ENCODE measurements around the gene PRRC2B. TPM values are rescaled to one million over a fixed set of nuclear protein-coding genes. Genes with fewer than 3 reads are reported as not detected.

The PRRC2B gene
- total and polyA plus RNA-seq, 7 donors = 10.8 to 98.6 (median 65.3) TPM

DNA sequence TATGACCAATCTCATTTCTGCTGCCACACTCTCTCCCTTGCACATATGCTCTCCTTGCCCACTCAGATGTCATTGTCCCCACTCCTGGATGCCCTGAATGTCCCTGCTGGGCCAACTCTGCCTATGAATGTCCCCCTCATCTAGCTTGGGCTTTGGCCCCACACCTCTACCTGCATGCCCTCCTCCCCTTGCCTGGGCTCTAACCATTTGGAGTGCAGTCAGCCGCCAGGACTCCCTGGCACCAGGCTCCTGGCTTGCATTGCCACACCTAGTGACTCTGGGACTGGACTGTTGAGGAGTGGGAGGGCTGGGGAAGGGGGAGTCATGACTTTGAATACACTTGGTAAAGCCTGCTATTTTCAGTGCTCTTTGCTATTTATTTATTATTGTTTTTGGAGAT, 67.3 kb downstream of the PRRC2B start:
- peaks cover 56 to 98% (median 74%) of the 10 kb centered on the region in 4 donors for H3K36me3 ChIP-seq
- WGBS, 2 donors = 96 to 97% methylated on average over 1 of the region's 1 CpG
- TF ChIP-seq POLR2A (IDR thresholded peaks at IDR 0.05) (no peak), EP300 (IDR thresholded peaks at IDR 0.05) (no peak), POLR2AphosphoS5 (IDR thresholded peaks at IDR 0.05) (no peak)
- TF ChIP-seq, protein P1, sequence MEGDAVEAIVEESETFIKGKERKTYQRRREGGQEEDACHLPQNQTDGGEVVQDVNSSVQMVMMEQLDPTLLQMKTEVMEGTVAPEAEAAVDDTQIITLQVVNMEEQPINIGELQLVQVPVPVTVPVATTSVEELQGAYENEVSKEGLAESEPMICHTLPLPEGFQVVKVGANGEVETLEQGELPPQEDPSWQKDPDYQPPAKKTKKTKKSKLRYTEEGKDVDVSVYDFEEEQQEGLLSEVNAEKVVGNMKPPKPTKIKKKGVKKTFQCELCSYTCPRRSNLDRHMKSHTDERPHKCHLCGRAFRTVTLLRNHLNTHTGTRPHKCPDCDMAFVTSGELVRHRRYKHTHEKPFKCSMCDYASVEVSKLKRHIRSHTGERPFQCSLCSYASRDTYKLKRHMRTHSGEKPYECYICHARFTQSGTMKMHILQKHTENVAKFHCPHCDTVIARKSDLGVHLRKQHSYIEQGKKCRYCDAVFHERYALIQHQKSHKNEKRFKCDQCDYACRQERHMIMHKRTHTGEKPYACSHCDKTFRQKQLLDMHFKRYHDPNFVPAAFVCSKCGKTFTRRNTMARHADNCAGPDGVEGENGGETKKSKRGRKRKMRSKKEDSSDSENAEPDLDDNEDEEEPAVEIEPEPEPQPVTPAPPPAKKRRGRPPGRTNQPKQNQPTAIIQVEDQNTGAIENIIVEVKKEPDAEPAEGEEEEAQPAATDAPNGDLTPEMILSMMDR (IDR thresholded peaks at IDR 0.05) = no peak
- H3K9me3 ChIP-seq = no peaks in the 10 kb centered on the region
- intact Hi-C loops (cut with DNase I) = no loop called here
- no peaks in the 10 kb centered on the region for H3K4me1 ChIP-seq
- no peak overlapping the region for H3K4me3 ChIP-seq
- DNase-seq = no peak
- H3K27me3 ChIP-seq = no peaks in the 10 kb centered on the region
- H3K27ac ChIP-seq = no peak overlapping the region

DNA sequence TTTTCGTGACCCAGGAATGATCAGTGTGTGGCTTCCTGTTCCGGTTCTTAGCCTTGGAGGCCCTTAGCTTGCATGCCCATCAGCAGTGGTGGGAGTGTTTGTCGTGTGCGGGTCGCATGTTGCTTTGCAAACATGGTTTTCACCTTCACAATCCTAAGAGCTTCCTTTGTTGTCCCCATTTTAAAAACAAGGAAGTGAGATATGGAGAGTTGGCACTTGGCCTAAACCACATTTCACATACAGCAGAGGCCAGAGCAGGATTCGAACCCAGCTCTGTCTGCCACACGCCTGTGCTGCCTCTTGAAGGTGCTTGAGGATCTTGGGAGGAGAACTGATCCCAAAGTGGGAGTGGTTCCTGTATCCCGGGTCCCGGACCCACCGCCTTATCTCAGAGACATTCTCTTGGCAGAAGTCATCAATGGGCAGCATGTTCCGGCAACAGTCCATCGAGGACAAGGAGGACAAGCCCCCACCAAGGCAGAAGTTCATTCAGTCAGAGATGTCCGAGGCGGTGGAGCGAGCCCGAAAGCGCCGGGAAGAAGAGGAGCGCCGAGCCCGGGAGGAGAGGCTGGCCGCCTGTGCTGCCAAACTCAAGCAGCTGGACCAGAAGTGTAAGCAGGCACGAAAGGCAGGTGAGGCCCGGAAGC, 70.6 kb downstream of the PRRC2B start:
- Histone ChIP-seq H3K27me3 (no peaks in the 10 kb centered on the region), H3K4me1 (no peaks in the 10 kb centered on the region), H3K9me3 (no peaks in the 10 kb centered on the region), H3K27ac (no peak overlapping the region), H3K4me3 (no peak overlapping the region), H3K36me3 (peaks cover 45 to 98% (median 72%) of the 10 kb centered on the region in 4 donors)
- 86 to 89% methylated on average over 24 of the region's 24 CpGs for WGBS, 2 donors
- DNase-seq = peak; percentile 59
- intact Hi-C loops (cut with DNase I) = no loop called here
- TF ChIP-seq EP300 (IDR thresholded peaks at IDR 0.05) (no peak), POLR2AphosphoS5 (IDR thresholded peaks at IDR 0.05) (no peak), POLR2A (IDR thresholded peaks at IDR 0.05) (no peak)
- TF ChIP-seq, protein P1 (IDR thresholded peaks at IDR 0.05) = no peak

DNA sequence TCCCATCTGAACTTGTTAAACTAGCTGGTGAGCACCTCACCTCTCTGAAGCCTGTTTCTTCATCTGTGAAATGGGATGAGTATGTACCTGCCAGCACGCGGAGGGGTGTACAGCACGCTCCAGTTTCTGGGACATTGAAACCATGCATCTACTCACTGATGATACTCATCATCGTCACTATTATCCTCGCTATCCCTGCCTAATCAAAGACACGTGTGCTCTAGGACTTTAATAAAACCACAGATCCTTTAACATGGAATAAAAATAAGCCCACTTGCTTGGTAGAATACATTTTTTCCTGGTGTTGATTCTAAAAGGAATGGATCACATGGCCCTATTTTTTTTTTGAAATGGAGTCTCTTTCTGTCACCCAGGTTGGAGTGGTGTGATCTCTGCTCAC, 71.5 kb downstream of the PRRC2B start:
- peaks cover 45 to 98% (median 72%) of the 10 kb centered on the region in 4 donors for H3K36me3 ChIP-seq
- DNase-seq = no peak
- TF ChIP-seq, protein P1 (IDR thresholded peaks at IDR 0.05) = no peak
- TF ChIP-seq POLR2AphosphoS5 (IDR thresholded peaks at IDR 0.05) (no peak), POLR2A (IDR thresholded peaks at IDR 0.05) (no peak), EP300 (IDR thresholded peaks at IDR 0.05) (no peak)

DNA sequence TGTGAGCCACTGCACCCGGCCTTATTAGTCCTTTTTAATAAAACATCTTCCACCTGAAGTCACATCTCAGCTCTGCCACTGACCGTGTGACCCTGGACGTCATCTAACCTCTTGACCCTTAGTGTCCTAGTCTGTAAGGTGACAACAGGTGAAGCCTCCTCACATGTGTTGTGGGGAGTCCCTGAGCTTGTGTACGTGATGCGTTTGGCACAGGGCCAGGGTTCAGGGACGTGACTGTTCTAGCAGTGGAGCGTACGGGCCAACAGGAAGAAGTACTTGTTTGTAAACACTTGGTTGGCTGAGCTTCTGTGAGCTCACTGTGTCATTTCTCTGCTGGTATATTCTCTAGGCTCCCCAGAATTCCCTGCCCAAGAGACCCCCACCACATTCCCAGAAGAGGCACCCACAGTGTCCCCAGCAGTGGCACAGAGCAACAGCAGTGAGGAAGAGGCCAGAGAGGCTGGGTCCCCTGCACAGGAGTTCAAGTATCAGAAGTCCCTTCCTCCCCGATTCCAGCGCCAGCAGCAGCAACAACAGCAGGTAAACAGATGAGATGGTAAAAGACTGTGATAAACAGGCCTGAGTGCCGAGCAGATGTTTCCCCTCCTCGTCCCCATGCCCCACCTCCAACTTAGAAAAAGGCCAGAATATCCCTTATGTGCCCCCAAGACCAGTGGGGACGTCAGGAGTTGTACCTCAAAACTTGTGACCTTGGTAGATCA, 73.5 kb downstream of the PRRC2B start:
- Histone ChIP-seq H3K36me3 (peaks cover 35 to 98% (median 74%) of the 10 kb centered on the region in 4 donors), H3K27me3 (no peaks in the 10 kb centered on the region), H3K9me3 (no peaks in the 10 kb centered on the region), H3K27ac (no peak overlapping the region), H3K4me1 (no peaks in the 10 kb centered on the region), H3K4me3 (no peak overlapping the region)
- WGBS, 2 donors = 78 to 80% methylated on average over 13 of the region's 13 CpGs
- intact Hi-C loops (cut with DNase I) = no loop called here
- DNase-seq = peak; percentile 66
- TF ChIP-seq POLR2AphosphoS5 (IDR thresholded peaks at IDR 0.05) (peak in 2 of 4 donors; percentile 34 to 35), EP300 (IDR thresholded peaks at IDR 0.05) (no peak), POLR2A (IDR thresholded peaks at IDR 0.05) (no peak)
- TF ChIP-seq, protein P1 (IDR thresholded peaks at IDR 0.05) = no peak

More for the DNA sequence above, 71.5 kb downstream of the PRRC2B start:
- no peak overlapping the region for H3K4me3 ChIP-seq
- H3K9me3 ChIP-seq = no peaks in the 10 kb centered on the region
- H3K27me3 ChIP-seq = no peaks in the 10 kb centered on the region
- intact Hi-C loops (cut with DNase I) = no loop called here
- no peak overlapping the region for H3K27ac ChIP-seq
- 93 to 95% methylated on average over 6 of the region's 6 CpGs for WGBS, 2 donors
- no peaks in the 10 kb centered on the region for H3K4me1 ChIP-seq
